NCI-H2081 (cell line): ENCODE measurements around the gene CLEC11A.
A peak's percentile ranks its signal among the peaks of the same experiment; 100 is the strongest.

ENCODE experiments used
- DNase-seq, 2 experiments: peaks; one replicate each; lab custom pipeline; 2025; lab: John Stamatoyannopoulos, UW

CLEC11A gene

DNA sequence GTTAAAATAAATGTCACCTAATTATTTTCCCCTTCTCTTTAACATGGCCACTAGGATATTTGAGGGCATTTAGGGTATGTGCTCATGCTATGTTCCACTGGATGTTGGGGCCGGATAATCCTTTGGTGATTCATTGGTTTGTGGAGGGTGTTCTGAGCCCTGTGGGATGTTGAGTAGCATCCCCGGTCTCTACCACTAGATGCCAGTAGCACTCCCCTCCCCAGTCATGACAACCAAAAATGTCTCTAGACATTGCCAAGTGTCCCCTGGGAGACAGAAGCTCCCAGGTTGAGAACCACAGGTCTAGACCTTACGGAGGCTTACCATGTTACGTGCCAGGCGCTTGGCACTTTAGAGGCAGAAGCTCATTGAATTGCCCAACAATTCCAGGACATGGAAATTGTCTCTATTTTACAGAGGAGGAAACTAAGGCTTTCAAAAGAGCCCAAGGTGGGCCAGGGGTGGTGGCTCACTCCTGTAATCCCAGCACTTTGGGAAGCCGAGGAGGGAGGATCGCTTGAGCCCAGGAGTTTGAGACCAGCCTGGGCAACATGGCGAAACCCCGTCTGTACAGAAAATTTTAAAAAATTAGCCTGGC lies 17.6 kb upstream of the CLEC11A start:
- DNase-seq = peak in 1 of 2 experiments; percentile 14

DNA sequence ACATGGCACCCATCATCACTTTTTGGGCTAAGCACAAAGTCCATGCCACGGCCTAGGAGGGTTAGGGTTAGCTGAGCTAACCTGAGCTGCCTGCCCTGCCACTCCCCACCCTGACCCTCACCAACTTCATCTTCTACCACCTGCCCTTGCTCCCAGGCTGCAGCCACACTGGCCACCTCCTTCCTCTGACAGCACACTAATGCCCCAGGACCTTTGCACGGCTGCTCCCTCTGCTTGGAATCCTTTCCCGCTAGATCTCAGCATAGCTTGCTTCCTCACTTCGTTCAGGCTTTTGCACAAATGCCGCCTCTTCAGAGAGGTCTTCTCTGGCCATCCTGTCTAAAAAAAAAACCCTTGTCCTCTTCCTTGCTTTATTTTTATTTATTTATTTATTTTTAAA lies 16.8 kb upstream of the CLEC11A start:
- no peak for DNase-seq

DNA sequence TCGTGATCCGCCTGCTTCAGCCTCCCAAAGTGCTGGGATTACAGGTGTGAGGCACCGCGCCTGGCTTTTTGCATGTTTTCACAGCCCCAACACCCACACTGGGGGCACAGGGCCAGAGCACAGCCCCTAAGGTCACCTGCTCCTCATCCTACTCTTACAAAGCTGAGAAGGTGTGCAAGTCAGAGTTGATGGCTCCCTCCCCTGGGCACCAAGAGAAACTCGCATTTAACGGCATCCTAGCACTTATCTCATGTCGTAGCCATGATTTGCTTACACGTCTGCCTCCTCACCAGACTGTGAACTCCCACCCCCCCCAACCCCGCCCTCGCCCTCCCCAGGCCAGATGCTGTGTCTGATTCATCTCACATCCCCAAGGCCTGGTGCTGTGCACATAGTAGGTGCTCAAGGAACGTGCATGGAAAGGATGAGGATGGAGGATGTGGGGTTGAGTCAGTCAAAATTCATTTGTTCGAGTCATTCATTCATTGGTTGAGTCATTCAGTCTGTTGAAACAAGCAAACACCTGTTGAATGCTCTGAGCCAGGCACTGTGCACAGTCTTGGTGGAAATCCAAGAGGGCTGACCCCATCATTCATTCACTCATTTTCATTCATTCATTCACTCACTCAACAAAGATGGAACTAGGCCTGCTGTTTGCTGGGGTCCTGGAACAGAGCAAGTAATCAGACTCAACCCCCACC lies 14.8 kb upstream of the CLEC11A start:
- DNase-seq = no peak

DNA sequence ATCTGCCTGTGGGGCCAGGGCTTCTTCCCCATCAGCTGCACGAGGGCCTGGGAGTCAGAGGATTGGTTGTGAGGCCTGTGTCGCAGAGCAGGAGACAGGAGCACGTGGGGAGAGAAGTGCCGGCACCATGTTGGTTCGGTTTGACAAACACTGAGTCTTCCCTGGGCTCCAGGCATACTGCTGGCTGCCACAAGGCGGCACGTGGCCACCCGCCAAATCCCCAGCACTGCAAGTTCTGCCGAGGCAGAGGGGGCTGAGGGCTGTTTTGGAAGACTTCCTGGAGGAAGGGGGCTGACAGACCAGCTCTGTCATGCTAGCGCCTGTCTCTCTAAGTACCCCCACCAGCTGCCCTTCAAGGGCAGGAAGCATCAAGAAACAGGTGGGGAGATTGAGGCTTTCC lies 13.1 kb upstream of the CLEC11A start:
- no peak for DNase-seq

DNA sequence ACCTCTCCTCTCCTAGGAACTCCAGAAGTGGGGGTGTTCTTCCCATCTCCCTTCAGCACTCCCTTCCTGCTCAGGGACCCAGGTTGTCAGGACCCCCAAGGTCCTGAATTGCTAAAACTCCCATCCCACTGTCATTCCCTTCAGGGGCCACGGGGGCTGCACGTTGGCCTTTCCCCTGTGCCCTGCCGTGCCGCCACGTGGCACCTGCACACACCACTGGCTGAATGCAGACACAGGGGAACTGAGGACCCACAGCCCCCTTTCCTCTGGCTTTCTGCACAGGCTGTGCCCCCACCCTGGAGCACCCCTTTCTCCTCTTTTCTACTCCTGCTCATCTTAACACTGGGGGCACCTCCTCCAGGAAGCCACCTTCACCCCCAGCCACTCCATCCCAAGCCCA lies 12.6 kb upstream of the CLEC11A start:
- DNase-seq = no peak

DNA sequence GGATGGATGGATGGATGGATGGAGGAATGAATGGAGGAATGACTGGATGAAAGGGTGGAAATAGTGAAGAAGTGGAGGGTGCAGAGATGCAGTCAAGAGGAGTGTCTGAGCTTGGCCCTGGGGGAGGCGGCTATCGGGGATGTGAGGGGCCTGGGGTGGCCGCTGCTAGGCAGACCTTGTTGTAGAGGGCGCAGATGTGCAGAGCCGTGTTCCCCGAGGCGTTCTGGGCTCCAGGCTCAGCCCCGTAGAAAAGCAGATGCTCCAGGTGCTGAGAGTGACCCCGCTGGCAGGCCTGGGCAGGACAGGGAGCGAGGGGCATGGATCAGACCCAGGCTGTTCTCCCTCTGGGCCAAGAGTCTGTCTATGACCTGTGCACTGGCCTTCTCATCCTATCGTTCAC lies 12.0 kb upstream of the CLEC11A start:
- no peak for DNase-seq

DNA sequence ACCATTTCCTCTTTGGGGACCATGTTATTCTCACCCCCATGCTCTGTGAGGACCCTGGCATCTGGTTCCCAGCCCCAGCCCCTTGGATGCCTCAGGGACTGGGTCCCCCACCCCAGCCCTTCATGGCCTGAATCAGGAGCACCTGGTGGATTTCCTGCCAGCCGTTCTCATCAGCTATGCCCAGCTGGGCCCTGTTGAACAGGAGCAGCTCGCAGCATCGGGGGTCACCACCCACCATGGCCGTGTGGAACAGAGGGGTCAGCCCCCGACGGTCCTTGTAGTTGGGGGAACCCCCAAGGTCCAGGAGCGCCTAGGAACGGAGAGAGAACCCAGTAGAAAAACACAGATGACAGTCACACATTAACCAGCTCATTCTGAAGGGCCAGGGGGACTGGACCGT lies 11.4 kb upstream of the CLEC11A start:
- DNase-seq = no peak

DNA sequence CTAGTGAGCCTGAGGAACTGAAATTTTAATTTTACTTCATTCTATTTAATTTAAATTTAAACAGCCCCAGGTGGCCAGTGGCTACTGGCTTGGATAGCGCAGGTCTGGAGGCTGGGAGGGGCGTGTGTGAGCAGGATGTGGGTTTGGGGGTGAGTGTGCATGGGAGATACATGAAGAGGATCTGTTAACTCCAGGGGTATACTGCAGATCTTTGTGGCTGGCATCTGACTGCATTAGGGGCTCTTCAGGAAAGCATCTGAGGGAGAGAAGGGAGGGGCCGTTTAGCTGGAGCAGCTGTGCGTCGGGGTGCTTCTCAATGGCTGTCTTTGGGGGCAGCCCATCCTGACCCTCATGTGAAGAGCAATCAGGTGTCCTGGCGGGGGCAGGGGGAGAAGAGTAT lies 10.3 kb upstream of the CLEC11A start:
- DNase-seq = no peak

DNA sequence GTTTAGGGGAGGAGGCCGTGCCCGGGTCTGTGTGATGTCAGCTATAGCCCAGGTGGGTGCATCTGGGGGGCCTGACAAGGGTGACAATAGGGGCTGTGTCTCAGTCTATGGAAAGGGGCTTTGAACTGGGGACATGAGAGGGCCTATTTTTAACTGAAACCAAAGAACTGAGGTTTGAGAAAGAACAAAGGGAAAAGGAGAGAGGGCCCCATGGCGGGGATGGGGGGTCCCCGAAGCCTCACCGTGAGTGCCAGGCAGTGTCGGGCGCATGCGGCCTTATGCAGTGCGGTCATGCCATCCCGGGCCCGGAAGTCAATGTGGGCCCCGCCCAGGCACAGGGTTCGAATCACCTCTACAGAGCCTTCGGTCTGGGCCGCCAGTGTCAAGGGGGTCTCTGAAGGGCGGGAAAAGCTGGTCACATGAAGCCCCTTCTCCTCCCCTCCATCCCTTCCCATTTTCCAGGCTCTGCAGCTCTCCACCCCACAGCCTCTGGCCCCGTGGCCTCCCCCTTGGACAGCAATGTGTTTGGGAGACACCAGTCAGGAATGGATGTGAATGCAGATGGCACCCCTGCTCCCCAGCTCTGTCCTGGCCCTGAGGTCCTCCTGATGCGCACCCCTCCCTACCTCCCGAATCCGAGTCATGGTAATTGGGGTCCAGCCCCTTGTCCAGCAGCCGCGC lies 9.5 kb upstream of the CLEC11A start:
- DNase-seq = no peak

DNA sequence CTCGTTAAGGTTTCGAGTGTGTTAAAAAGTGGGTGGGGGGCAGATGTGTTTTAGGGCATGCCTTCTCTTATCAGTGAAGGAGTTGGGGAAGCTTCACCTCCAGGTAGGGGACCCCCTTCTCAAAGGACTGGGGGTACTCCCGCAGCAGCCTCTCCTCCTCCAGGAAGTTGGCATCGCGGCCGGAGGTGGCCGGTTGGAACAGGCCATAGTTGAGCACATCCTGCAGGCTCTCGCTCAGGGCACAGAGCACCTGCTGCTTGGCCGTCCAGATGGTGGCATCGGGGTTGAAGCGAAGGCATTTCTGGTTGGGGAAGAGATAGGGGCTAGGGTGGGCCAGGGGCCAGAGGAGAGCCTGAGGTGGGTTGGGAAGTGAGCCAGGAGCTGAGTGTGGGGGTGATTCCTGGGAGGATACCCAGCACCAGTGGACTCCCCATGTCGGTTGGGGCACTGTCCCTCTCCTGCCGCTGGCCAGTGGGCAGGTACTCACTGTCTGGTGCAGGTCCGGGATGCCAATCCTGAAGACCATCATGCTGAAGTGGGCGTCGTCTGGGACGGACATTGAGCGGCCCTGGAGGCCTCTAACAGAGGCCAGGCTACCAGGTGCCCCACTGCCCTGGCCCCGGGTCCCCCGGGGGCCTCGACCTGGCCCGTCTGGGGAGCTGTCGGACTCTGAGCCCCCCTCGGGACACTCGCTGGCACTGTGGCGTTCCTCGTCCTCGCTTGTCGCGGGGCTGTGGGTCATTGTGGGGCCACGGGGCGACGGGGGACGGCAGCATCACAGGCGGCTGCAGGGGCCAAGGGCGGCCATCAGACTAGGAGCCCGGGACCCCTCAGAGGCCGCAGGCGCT lies 6.8 kb upstream of the CLEC11A start:
- DNase-seq = no peak

DNA sequence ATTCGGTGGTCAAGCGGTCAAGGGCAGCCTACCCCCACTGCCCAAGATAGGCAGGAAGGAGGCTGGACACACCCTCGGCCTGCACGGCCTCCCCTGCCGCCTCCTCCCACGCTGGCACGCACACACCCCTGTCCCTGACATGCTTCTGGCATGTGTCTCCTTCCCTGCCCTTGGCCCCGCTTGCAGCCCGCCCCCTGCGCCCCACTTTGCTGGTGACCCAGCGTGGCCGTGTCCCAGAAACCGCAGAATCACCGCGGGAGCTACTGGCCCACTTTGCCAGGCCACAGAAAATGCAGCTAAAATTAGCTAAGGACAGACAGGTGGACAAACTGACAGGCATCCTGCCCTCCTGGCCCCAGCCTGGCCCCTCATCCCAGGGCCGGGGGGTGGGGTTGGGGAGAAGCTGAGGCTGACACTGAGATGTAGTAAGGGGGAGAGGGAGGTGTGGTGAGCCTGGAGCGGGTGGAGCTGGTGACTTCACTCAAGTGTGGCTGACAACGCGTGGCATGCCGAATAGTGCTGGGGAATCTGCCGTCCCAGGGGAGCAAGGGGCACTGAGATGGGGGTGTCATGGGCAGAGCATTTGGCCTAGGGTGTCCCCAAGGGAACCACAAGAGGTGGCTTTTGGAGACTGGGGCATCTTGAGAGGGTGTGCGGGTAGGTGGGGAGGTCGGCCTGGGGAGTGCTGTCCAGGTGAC lies 6.0 kb upstream of the CLEC11A start:
- no peak for DNase-seq

DNA sequence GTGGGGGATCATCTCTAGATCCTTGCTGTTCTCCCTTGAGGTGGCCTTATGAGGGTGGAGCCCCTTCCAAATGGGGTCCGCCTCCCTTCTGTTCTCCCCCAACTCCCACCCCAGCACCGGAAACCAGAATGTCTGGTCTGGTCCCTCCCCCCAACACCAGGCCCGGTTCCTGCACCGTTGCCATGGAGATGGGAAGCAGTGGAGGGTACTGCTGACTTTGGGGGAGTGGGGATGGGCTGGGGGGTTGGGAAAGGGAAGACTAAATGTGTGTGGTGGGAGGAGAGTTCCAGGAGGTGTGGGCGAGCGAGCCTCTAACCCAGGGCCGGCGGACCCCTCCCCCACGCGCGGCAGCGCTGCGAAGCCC lies 5.3 kb upstream of the CLEC11A start:
- no peak for DNase-seq

DNA sequence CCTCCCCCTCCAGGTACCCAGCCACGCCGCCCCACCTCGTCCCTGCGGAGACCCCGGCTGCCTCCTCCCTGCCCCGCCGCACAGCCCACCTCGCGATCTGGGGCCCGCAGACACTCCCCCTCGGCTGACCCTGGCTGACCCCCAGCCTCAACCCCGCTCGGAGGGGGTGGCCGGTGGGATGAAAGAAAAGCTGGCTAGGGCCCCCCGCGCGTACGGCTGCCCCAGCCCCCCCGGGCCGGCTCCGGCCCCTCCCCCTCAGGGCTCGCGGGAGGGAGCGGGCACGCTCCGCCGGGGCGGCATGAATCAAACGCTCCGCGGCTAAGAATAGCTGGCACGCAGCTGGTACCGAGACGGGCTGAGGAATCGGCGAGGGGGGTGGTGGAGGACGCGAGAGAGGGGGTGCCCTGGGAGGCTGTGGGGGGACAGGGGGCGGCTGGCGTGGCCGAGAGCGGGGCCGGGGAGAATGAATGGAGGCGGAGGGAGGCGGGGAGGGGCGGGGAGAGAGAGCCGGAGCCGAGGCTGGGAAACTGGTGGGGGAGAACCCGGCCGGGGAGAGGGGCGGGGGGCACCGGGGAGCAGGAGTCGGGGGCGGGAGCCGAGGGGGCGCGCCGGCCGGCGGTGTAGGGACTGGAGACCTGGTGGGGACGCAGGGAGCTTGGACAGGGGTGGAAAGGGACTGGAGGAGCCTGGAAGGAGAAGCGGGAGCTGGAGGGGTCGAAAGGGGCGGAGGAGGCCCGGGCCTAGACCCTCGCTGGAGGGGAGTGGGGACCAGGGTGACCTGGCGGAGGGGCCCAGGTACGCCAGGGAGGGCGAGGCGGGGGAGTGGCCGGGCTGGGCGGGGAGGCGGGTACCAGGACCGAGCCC lies 4.7 kb upstream of the CLEC11A start:
- no peak for DNase-seq

DNA sequence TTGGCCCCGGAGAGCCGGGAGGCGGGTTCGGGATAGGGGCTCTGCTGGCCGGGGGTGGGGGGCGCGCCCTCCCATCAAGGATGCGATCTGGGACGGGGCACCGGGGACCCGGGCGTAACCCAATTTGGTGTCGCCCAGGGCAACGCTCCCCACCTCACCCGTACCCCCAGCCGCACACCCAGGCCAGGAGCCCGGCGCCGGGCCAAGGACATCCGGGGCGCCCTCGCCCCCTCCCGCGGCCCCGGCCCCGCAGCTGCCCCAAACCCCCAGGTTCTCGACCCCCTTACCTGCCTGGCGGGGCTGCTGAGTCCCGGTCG lies 4.1 kb upstream of the CLEC11A start:
- DNase-seq = no peak

DNA sequence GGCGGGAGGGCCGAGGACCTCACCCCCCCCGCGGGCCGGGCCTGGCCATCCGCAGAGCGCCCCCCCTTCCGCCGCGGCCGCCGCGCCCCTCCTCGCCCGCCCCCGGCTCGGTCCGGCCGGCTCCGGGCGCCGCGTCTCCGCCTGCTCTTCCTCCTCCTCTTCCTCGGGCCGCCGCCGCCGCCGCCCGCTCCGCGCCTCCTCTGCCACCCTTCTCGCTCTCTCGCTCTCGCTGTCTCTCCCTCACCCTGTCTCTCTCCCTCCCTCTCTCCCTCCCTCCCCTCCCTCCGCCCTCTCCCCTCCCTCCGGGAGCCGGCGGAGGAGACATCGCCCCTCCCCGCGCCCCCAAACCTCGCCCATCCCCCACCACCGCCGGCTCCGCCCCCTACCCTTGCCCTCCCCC lies 3.6 kb upstream of the CLEC11A start, which contains the start of gene SHANK1:
SHANK1 (minus strand) TSS at position 237 of the 400 bp plus-strand sequence. CDS start 2,883 bp downstream, outside the sequence.
- no peak for DNase-seq

DNA sequence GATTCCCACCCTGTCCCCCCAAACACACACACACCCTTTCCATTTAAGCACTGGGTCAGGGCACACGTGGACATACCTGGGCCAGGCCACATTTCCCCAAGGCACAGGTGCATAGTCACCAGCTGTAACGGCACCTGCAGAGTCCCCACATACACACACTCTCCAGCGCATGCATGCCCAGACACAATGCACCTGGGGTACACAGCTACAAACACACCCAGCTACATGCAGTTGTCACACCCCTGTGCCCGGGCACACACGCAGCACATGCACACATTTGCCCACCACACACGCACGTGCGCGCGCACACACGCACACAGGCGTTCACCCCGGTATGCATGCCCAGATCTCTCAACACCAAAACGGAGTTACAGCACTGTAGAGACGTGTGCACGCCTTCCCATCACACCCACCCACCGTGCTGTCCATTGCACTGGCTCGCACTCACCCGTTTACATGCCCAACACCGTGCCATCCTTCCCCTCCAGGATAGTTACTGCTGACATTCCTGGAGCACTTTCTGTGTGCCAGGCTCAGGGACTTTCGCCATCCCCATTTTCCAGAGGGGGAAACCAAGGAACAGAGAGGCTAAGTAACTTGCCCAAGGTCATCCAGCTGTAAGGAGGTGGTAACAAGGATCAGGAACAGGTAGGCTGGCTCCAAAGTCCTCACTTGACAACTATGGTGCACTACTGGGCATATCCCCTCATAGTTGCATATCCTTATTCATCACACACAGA lies 2.8 kb upstream of the CLEC11A start:
- DNase-seq = no peak

DNA sequence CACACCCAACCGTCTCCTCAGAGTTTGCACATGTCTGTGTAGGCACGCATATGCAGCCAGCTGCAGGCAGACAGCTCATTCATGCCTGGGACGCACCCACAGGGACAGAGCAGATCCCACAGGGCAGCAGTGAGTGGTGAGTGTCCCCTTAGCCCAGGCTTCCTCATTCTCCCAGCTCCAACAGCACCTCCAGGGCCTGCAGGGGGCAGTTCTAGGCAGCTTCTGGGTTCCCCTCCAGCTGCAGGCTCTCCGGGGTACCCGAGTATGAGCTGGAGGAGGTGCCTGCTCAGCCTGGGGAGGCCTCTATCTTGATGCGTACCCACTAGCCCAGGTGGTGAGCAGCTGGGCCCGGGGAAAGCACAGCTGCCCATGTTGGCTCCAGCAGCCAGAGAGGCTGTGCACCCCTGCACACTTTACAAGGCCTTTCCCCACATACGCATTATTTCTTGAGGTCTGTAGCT lies 2.2 kb upstream of the CLEC11A start:
- no peak for DNase-seq

DNA sequence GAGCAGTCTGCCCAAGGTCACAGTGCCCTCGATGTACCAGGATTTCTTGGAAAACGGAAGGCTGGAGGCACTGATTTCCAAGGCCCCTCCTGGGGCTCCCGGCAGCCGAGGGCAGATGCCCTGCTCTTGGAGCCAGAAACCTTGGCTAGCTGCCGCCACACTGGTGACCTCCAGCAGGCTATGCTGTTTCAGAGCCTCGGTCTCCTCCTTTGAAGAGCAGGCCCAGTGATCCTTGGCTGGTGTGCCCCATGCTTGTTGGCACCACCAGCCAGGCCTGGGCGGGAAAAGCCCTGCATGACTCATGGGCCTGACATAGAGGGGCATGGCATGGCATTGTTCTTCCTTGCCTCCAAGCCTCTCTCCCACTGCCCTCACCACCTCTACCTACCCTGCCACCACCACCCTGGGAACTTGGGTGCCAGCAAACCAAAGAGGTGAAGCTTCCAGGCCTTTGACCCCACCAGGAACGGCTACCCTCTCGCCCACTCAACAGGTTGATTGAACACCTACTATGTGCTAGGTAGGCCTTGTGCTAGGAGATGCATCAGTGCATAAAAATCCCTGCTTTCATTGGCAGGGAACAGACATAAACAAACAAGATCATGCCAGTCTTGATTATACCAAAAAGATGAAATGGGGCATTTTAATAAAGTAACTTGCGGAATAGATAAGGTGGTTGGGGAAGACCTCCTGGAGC lies 1.6 kb upstream of the CLEC11A start:
- no peak for DNase-seq

DNA sequence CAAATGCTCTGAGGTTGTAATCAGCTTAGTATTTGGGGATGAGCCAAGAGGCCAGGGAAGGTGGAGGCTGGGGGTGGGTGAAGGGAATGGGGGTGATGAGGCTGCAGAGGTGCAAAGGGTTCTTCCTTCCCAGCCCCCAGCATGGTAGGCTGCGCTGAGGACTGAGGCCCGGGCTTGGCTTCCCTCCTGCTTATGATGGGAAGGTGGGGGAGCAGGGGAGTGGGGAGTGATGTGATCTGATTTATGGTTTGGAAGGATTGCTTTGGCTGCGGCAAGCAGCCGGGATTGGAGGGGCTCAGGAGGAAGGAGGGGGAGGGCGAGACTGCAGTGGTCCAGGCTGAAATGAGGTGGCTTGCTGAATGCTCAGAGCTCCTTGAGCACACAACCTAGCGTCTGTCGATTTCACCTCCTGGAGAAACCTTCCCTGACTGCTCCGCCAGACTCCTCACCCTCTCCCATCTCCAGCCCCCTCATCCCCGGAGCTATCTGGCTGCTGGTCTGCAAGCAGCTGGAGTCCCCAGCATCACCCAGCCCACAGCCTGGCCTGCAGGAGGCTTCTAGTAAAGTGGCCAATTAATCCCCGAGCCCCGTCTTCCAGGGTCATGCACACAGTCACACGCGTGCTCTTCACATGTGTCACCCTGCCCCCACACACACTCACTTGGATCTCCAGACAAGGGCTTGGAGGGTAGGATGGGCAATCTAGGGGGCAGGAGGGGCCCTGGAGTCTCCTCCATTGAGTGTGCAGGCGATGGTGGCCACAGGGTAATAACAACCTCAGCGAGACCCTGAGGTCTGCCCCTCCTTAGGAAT lies 757 bp upstream of the CLEC11A start:
- DNase-seq = no peak
